Inflammatory macrophage treated with lipopolysaccharide for 4 hours (primary cell): ENCODE measurements around the gene XPO1.
"Not testable (repeated sequence)": the region's sequence is repeated elsewhere in the genome, so short reads cannot be mapped to it uniquely, and the experiment has no call there.

Experiments used
- DNase-seq: peaks from one replicate; pipeline ENCODE4 v3.0.0-alpha.2; 2020

XPO1 gene

GRCh38 chr2:61463769-61464475 lies 74.2 kb downstream of the XPO1 start:
- no peak for DNase-seq

GRCh38 chr2:61461404-61461803 lies 76.8 kb downstream of the XPO1 start:
- no peak for DNase-seq

- peak; percentile 68 for DNase-seq
These were observed 78.0 kb downstream of the XPO1 start for GRCh38 chr2:61460163-61460562.

GRCh38 chr2:61456746-61457420 lies 81.3 kb downstream of the XPO1 start:
- no peak for DNase-seq

- DNase-seq, result no peak
These were observed 81.9 kb downstream of the XPO1 start for GRCh38 chr2:61456070-61456745.

- not testable (repeated sequence) for DNase-seq
These were observed 83.2 kb downstream of the XPO1 start for GRCh38 chr2:61454972-61455371.

GRCh38 chr2:61454383-61454782 lies 83.8 kb downstream of the XPO1 start:
- DNase-seq, result no peak

GRCh38 chr2:61452392-61452791 lies 85.8 kb downstream of the XPO1 start:
- DNase-seq, result no peak

- no peak for DNase-seq
These were observed 87.0 kb downstream of the XPO1 start for GRCh38 chr2:61451178-61451577.

- DNase-seq, result no peak
These were observed 88.0 kb downstream of the XPO1 start for GRCh38 chr2:61450144-61450543.

GRCh38 chr2:61448229-61448628 lies 89.9 kb downstream of the XPO1 start:
- DNase-seq, result no peak

- DNase-seq, result not testable (repeated sequence)
These were observed 91.2 kb downstream of the XPO1 start for GRCh38 chr2:61446971-61447370.

- DNase-seq, result peak; percentile 83
These were observed 94.7 kb downstream of the XPO1 start for GRCh38 chr2:61443342-61444041.

GRCh38 chr2:61439241-61440002 lies 98.7 kb downstream of the XPO1 start:
- no peak for DNase-seq

- no peak for DNase-seq
These were observed 99.5 kb downstream of the XPO1 start for GRCh38 chr2:61438670-61439069.

- DNase-seq, result no peak
These were observed 101.0 kb downstream of the XPO1 start for GRCh38 chr2:61437170-61437569.

- peak; percentile 89 for DNase-seq
These were observed 102.1 kb downstream of the XPO1 start for GRCh38 chr2:61436092-61436491.

- DNase-seq, result no peak
These were observed 102.9 kb downstream of the XPO1 start for GRCh38 chr2:61435291-61435690.

- DNase-seq, result peak; percentile 92
These were observed 103.8 kb downstream of the XPO1 start for GRCh38 chr2:61434314-61434713.

GRCh38 chr2:61433606-61434005 lies 104.5 kb downstream of the XPO1 start:
- no peak for DNase-seq

GRCh38 chr2:61432990-61433389 lies 105.2 kb downstream of the XPO1 start:
- no peak for DNase-seq

- DNase-seq, result no peak
These were observed 106.8 kb downstream of the XPO1 start for GRCh38 chr2:61431345-61431744.
